HG03558 (cell line): ENCODE measurements around the gene KCNG3.
"Not testable (repeated sequence)": the region's sequence is repeated elsewhere in the genome, so short reads cannot be mapped to it uniquely, and the experiment has no call there.

Experiments
- ATAC-seq: cut with Tn5 transposase; IDR thresholded peaks from one replicate; pipeline ENCODE4 v1.9.1; 2021; ENCODE audit warnings: moderate number of reproducible peaks; ENCODE audit not compliant: unreplicated experiment; ENCODE audit errors: extremely low read depth

The KCNG3 gene

GRCh38 chr2:42435628-42436027 is 58.2 kb downstream of the KCNG3 start:
- no peak for ATAC-seq

- no peak for ATAC-seq
Measured at GRCh38 chr2:42430188-42430587, 63.6 kb downstream of the KCNG3 start.

GRCh38 chr2:42429352-42429751 is 64.4 kb downstream of the KCNG3 start:
- ATAC-seq: no peak

- ATAC-seq: no peak
Measured at GRCh38 chr2:42425697-42426096, 68.1 kb downstream of the KCNG3 start.

GRCh38 chr2:42424033-42424432 is 69.7 kb downstream of the KCNG3 start:
- ATAC-seq: no peak

- ATAC-seq: no peak
Measured at GRCh38 chr2:42421601-42422239, 72.1 kb downstream of the KCNG3 start.

GRCh38 chr2:42421157-42421485 is 72.7 kb downstream of the KCNG3 start:
- ATAC-seq: no peak

- ATAC-seq: no peak
Measured at GRCh38 chr2:42414648-42415047, 79.1 kb downstream of the KCNG3 start.

- no peak for ATAC-seq
Measured at GRCh38 chr2:42414158-42414557, 79.6 kb downstream of the KCNG3 start.

GRCh38 chr2:42410742-42411514 is 82.9 kb downstream of the KCNG3 start:
- no peak for ATAC-seq

- no peak for ATAC-seq
Measured at GRCh38 chr2:42408009-42408408, 85.8 kb downstream of the KCNG3 start.

GRCh38 chr2:42407476-42407875 is 86.3 kb downstream of the KCNG3 start:
- ATAC-seq: no peak

- no peak for ATAC-seq
Measured at GRCh38 chr2:42404676-42405075, 89.1 kb downstream of the KCNG3 start.

- no peak for ATAC-seq
Measured at GRCh38 chr2:42401773-42402172, 92.0 kb downstream of the KCNG3 start.

- ATAC-seq: not testable (repeated sequence)
Measured at GRCh38 chr2:42398052-42398451, 95.7 kb downstream of the KCNG3 start.

GRCh38 chr2:42393320-42393719 is 100.5 kb downstream of the KCNG3 start:
- not testable (repeated sequence) for ATAC-seq

- no peak for ATAC-seq
Measured at GRCh38 chr2:42392191-42392590, 101.6 kb downstream of the KCNG3 start.
